Lower lobe of right lung (tissue), 2 donors: ENCODE data around the gene LINC00632. TPM values are rescaled to one million over a fixed set of nuclear protein-coding genes. Genes with fewer than 3 reads are reported as not detected.
"Not testable (repeated sequence)": the region's sequence is repeated elsewhere in the genome, so short reads cannot be mapped to it uniquely, and the experiment has no call there.

Source experiments
- ATAC-seq, 2 donors: fragments of 200-7000 bp; cut with Tn5 transposase; one replicate each; pipeline ENCODE4 v1.9.1; 2020 to 2022; ENCODE audit warnings: mild to moderate bottlenecking in 2 of 2, moderate library complexity in 2 of 2
- DNase-seq: peaks from one replicate; pipeline ENCODE4 v3.0.0-alpha.2; 2020
- H3K27ac ChIP-seq: fragments of 200-600 bp; one replicate; pipeline ENCODE4 v1.8.0; 2022
- H3K27me3 ChIP-seq: fragments of 200-600 bp; one replicate; pipeline ENCODE4 v1.8.0; 2022; ENCODE audit warnings: low read depth
- H3K36me3 ChIP-seq: fragments of 200-600 bp; one replicate; pipeline ENCODE4 v1.8.0; 2022; ENCODE audit warnings: mild to moderate bottlenecking
- H3K4me1 ChIP-seq: fragments of 200-600 bp; one replicate; pipeline ENCODE4 v1.8.0; 2022
- H3K4me3 ChIP-seq: fragments of 200-600 bp; one replicate; pipeline ENCODE4 v1.8.0; 2022; ENCODE audit warnings: mild to moderate bottlenecking
- H3K9me3 ChIP-seq: fragments of 200-600 bp; one replicate; pipeline ENCODE4 v1.8.0; 2022
- CTCF ChIP-seq: fragments of 200-600 bp; IDR thresholded peaks from one replicate; pipeline ENCODE4 v1.8.0; 2022; ENCODE audit warnings: antibody characterized with exemption, mild to moderate bottlenecking
- intact Hi-C: fragments of 100-400 bp; cut with DNase I; formaldehyde crosslinking; loops from one replicate; pipeline ENCODE4 v1.11.0; 2022
- long read RNA-seq: library from polyadenylated mRNA; unstranded; transcript quantifications from one replicate; pipeline ENCODE4 v2.0.0, GENCODE V29; 2021
- total RNA-seq: library from RNA; stranded (reverse); fragmentation: NEBNext Ultra II Directional; extraction: Animal tissue kit (Norgen Biotek cat#: 25700); gene quantifications from one replicate; pipeline ENCODE4 v1.2.1, GENCODE V29; 2021
- donor health status: DM: no; HTN: yes; CAD: no; lungs with severe emphysema.

The LINC00632 gene
- total RNA-seq, result 173 TPM
- long read RNA-seq, result 0 reads

DNA sequence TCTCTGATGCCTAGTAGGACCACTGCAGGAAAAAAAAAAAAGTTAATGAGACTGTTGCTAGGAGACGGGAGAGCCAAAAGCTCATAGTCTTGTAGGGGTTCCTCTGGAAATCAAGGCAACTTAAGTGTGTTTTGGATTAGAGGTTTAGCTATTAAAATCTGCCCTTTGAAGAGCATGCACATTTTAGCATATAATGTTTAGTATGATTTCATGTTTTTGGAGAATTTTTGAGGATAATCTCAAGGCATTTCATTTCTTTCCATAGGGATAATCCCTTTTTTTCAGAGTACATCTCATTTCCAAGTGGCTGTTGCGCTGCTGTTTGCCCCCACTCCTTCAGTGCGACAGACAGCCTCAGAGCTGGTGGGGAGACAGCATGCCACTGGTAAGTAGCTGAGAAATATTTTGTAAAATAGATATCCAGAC is at the start of gene LINC00632:
Gene LINC00632 (plus strand): TSS at position 339 of the 426 bp plus-strand sequence.
- Histone ChIP-seq H3K27ac (no peak within 1 kb of the TSS), H3K27me3 (no peaks in the 10 kb centered on the region), H3K4me3 (no peak within 1 kb of the TSS), H3K4me1 (no peaks in the 10 kb centered on the region), H3K9me3 (no peaks in the 10 kb centered on the region), H3K36me3 (no peaks in the 10 kb centered on the region)
- ATAC-seq (no peak), DNase-seq (no peak)
- TF ChIP-seq CTCF, result no peak
- intact Hi-C loops, result no loop called here

GRCh38 chrX:140661643-140662042 is 47.9 kb upstream of the LINC00632 start:
- no peak overlapping the region for H3K4me3 ChIP-seq
- DNase-seq (no peak), ATAC-seq (no peak)
- no peaks in the 10 kb centered on the region for H3K27me3 ChIP-seq
- H3K27ac ChIP-seq, result no peak overlapping the region
- no peaks in the 10 kb centered on the region for H3K4me1 ChIP-seq
- no peaks in the 10 kb centered on the region for H3K36me3 ChIP-seq
- TF ChIP-seq CTCF, result no peak
- no peaks in the 10 kb centered on the region for H3K9me3 ChIP-seq
- intact Hi-C loops, result no loop called here

DNA sequence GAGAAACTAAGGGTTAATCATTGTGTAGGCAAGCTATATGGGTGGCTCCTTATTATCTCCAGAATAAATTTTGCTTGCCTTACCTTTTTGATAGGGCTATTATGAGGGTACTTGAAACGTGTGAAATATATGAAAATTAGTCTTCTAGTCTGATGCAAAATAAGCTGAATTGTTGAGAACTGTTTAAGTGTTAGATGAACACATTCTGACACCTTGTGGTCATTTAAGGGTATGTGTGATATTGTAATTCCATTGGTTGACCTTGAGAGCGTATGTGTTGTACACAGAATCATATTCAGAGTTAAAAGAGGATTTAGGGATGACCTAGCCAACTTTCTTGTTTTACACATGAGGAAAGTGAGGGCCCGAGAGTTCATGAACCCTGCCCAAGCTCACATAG is 44.6 kb upstream of the LINC00632 start:
- H3K27ac ChIP-seq, result no peak overlapping the region
- DNase-seq (no peak), ATAC-seq (peak in 1 of 2 donors; percentile 61)
- H3K27me3 ChIP-seq, result no peaks in the 10 kb centered on the region
- peak; percentile 12 for TF ChIP-seq CTCF
- no peaks in the 10 kb centered on the region for H3K4me1 ChIP-seq
- no peak overlapping the region for H3K4me3 ChIP-seq
- H3K36me3 ChIP-seq, result no peaks in the 10 kb centered on the region
- H3K9me3 ChIP-seq, result no peaks in the 10 kb centered on the region
- intact Hi-C loops, result no loop called here

DNA sequence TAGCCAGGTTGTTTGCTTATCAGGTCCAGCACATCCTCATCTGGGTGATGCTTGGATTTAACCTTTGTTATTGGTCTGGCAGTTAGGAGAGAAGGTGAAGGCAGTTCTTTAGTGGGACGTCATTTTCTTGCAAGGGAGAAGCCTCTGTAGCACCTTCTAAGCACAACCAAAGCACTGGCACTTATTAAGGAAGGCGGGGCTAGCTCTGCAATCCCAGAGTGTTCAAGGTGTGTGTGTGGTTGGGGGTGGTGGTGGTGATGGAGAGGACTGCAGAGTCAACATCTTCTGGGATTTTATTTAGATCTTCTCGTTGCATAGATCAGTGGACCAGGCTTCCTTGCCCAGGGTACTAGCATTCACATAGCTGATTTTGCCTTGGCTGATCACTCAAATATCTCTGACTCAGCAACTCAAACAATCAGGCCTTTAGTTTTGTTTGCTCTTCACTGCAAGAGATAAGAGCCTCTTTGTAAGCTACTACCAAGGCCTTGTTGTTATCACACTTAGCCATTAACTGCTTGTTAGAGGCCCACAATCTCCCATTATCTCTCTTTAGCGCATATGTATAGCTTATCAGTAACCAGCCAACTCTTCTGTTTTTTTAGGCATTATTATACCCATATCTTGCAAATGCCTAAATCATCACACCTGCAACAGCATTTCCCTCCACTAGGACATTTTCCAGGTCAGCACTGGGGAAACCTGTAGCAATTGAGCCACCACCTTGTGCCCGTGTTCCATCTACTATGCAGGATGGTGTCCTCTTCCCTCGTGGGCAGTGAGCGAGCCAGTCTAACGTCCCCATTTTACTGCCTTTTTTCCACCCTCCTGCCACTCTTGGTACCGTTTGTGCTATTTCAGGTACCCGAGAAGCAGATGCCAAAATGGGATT is 36.5 kb upstream of the LINC00632 start:
- TF ChIP-seq CTCF, result no peak
- no peak overlapping the region for H3K4me3 ChIP-seq
- no peaks in the 10 kb centered on the region for H3K4me1 ChIP-seq
- H3K27ac ChIP-seq, result no peak overlapping the region
- H3K36me3 ChIP-seq, result no peaks in the 10 kb centered on the region
- no peaks in the 10 kb centered on the region for H3K27me3 ChIP-seq
- no peak for DNase-seq
- no peaks in the 10 kb centered on the region for H3K9me3 ChIP-seq
- intact Hi-C loops, result no loop called here
- ATAC-seq, result peak in 1 of 2 donors; percentile 55

GRCh38 chrX:140687706-140688105 is 21.9 kb upstream of the LINC00632 start:
- no peaks in the 10 kb centered on the region for H3K4me1 ChIP-seq
- no peak for TF ChIP-seq CTCF
- no peak overlapping the region for H3K4me3 ChIP-seq
- H3K36me3 ChIP-seq, result no peaks in the 10 kb centered on the region
- no peaks in the 10 kb centered on the region for H3K9me3 ChIP-seq
- no peaks in the 10 kb centered on the region for H3K27me3 ChIP-seq
- DNase-seq, result no peak
- H3K27ac ChIP-seq, result no peak overlapping the region
- intact Hi-C loops, result no loop called here
- no peak for ATAC-seq

GRCh38 chrX:140691596-140691995 is 18.0 kb upstream of the LINC00632 start:
- H3K4me1 ChIP-seq, H3K27ac ChIP-seq, DNase-seq, H3K27me3 ChIP-seq, H3K9me3 ChIP-seq, ATAC-seq, H3K4me3 ChIP-seq, H3K36me3 ChIP-seq, intact Hi-C loops: not testable (repeated sequence)
